ENCODE measurements around the gene KRT10.

The KRT10 gene

DNA sequence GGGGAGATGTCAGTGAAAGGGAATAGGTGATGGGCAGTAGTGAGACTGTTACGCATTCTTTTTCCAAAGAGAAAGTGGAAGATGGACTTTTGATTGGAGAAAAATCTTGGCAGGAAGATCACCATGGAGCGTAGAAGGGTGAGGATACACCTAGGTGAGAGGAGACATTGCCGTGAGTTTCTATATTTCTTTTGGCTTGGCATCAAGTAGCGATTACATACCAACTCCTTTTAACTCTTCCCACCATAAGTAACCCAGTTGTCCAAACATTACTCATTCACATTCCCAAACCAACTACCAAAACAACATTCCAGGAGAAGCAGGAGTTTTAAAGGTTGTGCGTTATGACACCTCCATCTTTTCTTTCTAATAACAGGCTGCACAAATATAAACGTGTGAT lies 11.9 kb downstream of the KRT10 start (continued):
- TF ChIP-seq MYNN (tag by site-specific recombination; IDR thresholded peaks at IDR 0.05; ENCODE audit: borderline replicate concordance) (no peak), TRIM28 (IDR thresholded peaks at IDR 0.05; ENCODE audit: borderline replicate concordance, low read length) (no peak), PRDM1 (tag by site-specific recombination; IDR thresholded peaks at IDR 0.05) (peak; percentile 88), ZNF10 (tag by site-specific recombination; IDR thresholded peaks at IDR 0.05) (no peak), ZNF560 (tag by site-specific recombination; IDR thresholded peaks at IDR 0.05; ENCODE audit: borderline replicate concordance) (no peak), ZNF391 (tag by site-specific recombination; IDR thresholded peaks at IDR 0.05; ENCODE audit: borderline replicate concordance, low read depth) (no peak), ZNF600 (tag by site-specific recombination; IDR thresholded peaks at IDR 0.05) (peak; percentile 82), ZNF239 (tag by site-specific recombination; IDR thresholded peaks at IDR 0.05) (no peak), WT1 (tag by site-specific recombination; IDR thresholded peaks at IDR 0.05) (no peak), ZNF132 (tag by site-specific recombination; IDR thresholded peaks at IDR 0.05; ENCODE audit: borderline replicate concordance) (no peak), ZNF514 (tag by site-specific recombination; IDR thresholded peaks at IDR 0.05) (no peak), YY2 (tag by site-specific recombination; IDR thresholded peaks at IDR 0.05) (peak; percentile 40; the same call in 1 of the 2 replicates), ZNF211 (tag by site-specific recombination; IDR thresholded peaks at IDR 0.05; ENCODE audit: low read depth) (no peak), ZNF654 (tag by site-specific recombination; IDR thresholded peaks at IDR 0.05; ENCODE audit: low read depth) (no peak), IKZF3 (tag by site-specific recombination; IDR thresholded peaks at IDR 0.05) (no peak), ZNF530 (tag by site-specific recombination; IDR thresholded peaks at IDR 0.05; ENCODE audit: low read depth) (no peak), ZNF350 (tag by site-specific recombination; IDR thresholded peaks at IDR 0.05) (no peak), GLIS2 (tag by site-specific recombination; IDR thresholded peaks at IDR 0.05) (no peak), ZNF707 (tag by site-specific recombination; IDR thresholded peaks at IDR 0.05) (no peak), ZNF544 (tag by site-specific recombination; IDR thresholded peaks at IDR 0.05) (no peak)
- TF ChIP-seq, protein P1, sequence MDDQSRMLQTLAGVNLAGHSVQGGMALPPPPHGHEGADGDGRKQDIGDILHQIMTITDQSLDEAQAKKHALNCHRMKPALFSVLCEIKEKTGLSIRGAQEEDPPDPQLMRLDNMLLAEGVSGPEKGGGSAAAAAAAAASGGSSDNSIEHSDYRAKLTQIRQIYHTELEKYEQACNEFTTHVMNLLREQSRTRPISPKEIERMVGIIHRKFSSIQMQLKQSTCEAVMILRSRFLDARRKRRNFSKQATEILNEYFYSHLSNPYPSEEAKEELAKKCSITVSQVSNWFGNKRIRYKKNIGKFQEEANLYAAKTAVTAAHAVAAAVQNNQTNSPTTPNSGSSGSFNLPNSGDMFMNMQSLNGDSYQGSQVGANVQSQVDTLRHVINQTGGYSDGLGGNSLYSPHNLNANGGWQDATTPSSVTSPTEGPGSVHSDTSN (CRISPR knock-in tag; IDR thresholded peaks at IDR 0.05) = no peak
- TF ChIP-seq, protein P2, sequence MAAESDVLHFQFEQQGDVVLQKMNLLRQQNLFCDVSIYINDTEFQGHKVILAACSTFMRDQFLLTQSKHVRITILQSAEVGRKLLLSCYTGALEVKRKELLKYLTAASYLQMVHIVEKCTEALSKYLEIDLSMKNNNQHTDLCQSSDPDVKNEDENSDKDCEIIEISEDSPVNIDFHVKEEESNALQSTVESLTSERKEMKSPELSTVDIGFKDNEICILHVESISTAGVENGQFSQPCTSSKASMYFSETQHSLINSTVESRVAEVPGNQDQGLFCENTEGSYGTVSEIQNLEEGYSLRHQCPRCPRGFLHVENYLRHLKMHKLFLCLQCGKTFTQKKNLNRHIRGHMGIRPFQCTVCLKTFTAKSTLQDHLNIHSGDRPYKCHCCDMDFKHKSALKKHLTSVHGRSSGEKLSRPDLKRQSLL (tag by site-specific recombination; IDR thresholded peaks at IDR 0.05) = no peak
- TF ChIP-seq, protein P3, sequence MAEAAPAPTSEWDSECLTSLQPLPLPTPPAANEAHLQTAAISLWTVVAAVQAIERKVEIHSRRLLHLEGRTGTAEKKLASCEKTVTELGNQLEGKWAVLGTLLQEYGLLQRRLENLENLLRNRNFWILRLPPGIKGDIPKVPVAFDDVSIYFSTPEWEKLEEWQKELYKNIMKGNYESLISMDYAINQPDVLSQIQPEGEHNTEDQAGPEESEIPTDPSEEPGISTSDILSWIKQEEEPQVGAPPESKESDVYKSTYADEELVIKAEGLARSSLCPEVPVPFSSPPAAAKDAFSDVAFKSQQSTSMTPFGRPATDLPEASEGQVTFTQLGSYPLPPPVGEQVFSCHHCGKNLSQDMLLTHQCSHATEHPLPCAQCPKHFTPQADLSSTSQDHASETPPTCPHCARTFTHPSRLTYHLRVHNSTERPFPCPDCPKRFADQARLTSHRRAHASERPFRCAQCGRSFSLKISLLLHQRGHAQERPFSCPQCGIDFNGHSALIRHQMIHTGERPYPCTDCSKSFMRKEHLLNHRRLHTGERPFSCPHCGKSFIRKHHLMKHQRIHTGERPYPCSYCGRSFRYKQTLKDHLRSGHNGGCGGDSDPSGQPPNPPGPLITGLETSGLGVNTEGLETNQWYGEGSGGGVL (tag by site-specific recombination; IDR thresholded peaks at IDR 0.05) = no peak
- TF ChIP-seq, protein P4, sequence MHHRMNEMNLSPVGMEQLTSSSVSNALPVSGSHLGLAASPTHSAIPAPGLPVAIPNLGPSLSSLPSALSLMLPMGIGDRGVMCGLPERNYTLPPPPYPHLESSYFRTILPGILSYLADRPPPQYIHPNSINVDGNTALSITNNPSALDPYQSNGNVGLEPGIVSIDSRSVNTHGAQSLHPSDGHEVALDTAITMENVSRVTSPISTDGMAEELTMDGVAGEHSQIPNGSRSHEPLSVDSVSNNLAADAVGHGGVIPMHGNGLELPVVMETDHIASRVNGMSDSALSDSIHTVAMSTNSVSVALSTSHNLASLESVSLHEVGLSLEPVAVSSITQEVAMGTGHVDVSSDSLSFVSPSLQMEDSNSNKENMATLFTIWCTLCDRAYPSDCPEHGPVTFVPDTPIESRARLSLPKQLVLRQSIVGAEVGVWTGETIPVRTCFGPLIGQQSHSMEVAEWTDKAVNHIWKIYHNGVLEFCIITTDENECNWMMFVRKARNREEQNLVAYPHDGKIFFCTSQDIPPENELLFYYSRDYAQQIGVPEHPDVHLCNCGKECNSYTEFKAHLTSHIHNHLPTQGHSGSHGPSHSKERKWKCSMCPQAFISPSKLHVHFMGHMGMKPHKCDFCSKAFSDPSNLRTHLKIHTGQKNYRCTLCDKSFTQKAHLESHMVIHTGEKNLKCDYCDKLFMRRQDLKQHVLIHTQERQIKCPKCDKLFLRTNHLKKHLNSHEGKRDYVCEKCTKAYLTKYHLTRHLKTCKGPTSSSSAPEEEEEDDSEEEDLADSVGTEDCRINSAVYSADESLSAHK (tag by site-specific recombination; IDR thresholded peaks at IDR 0.05) = no peak
- TF ChIP-seq, protein P5, sequence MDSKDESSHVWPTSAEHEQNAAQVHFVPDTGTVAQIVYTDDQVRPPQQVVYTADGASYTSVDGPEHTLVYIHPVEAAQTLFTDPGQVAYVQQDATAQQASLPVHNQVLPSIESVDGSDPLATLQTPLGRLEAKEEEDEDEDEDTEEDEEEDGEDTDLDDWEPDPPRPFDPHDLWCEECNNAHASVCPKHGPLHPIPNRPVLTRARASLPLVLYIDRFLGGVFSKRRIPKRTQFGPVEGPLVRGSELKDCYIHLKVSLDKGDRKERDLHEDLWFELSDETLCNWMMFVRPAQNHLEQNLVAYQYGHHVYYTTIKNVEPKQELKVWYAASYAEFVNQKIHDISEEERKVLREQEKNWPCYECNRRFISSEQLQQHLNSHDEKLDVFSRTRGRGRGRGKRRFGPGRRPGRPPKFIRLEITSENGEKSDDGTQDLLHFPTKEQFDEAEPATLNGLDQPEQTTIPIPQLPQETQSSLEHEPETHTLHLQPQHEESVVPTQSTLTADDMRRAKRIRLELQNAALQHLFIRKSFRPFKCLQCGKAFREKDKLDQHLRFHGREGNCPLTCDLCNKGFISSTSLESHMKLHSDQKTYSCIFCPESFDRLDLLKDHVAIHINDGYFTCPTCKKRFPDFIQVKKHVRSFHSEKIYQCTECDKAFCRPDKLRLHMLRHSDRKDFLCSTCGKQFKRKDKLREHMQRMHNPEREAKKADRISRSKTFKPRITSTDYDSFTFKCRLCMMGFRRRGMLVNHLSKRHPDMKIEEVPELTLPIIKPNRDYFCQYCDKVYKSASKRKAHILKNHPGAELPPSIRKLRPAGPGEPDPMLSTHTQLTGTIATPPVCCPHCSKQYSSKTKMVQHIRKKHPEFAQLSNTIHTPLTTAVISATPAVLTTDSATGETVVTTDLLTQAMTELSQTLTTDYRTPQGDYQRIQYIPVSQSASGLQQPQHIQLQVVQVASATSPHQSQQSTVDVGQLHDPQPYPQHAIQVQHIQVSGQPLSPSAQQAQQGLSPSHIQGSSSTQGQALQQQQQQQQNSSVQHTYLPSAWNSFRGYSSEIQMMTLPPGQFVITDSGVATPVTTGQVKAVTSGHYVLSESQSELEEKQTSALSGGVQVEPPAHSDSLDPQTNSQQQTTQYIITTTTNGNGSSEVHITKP (tag by site-specific recombination; IDR thresholded peaks at IDR 0.05) = no peak
- TF ChIP-seq, protein P6, sequence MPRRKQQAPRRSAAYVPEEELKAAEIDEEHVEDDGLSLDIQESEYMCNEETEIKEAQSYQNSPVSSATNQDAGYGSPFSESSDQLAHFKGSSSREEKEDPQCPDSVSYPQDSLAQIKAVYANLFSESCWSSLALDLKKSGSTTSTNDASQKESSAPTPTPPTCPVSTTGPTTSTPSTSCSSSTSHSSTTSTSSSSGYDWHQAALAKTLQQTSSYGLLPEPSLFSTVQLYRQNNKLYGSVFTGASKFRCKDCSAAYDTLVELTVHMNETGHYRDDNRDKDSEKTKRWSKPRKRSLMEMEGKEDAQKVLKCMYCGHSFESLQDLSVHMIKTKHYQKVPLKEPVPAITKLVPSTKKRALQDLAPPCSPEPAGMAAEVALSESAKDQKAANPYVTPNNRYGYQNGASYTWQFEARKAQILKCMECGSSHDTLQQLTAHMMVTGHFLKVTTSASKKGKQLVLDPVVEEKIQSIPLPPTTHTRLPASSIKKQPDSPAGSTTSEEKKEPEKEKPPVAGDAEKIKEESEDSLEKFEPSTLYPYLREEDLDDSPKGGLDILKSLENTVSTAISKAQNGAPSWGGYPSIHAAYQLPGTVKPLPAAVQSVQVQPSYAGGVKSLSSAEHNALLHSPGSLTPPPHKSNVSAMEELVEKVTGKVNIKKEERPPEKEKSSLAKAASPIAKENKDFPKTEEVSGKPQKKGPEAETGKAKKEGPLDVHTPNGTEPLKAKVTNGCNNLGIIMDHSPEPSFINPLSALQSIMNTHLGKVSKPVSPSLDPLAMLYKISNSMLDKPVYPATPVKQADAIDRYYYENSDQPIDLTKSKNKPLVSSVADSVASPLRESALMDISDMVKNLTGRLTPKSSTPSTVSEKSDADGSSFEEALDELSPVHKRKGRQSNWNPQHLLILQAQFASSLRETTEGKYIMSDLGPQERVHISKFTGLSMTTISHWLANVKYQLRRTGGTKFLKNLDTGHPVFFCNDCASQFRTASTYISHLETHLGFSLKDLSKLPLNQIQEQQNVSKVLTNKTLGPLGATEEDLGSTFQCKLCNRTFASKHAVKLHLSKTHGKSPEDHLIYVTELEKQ (tag by site-specific recombination; IDR thresholded peaks at IDR 0.05; ENCODE audit: borderline replicate concordance) = 0 out of 2 replicates have a peak, but pooled peaks have one; percentile 19

Data from HEK293 (cell line).